ENCODE data around the gene OVAAL.

OVAAL gene

GRCh38 chr1:180606155-180606554 lies 47.4 kb downstream of the OVAAL start:
- Histone ChIP-seq H3K9me3 (replicated peaks; ENCODE audit: insufficient read depth, low read length) (no peaks in the 10 kb centered on the region), H3K36me3 (replicated peaks; ENCODE audit: insufficient read depth, low read length) (no peaks in the 10 kb centered on the region), H3F3A (ENCODE audit: insufficient read depth, low read length) (no peaks in the 10 kb centered on the region), H3K9me2 (replicated peaks; ENCODE audit: insufficient read depth, low read length) (no peaks in the 10 kb centered on the region), H3K4me2 (ENCODE audit: low read depth, low read length) (no peak overlapping the region), H3K9ac (ENCODE audit: low read length) (no peak overlapping the region), H3K27me3 (replicated peaks; ENCODE audit: insufficient read depth, low read length) (no peaks in the 10 kb centered on the region), H3K4me3 (ENCODE audit: low read length) (no peak overlapping the region), H3K27ac (ENCODE audit: low read length) (no peak overlapping the region), H3K4me1 (ENCODE audit: low read length) (no peaks in the 10 kb centered on the region), H4K20me1 (ENCODE audit: insufficient read depth, low read length) (no peaks in the 10 kb centered on the region), H3K79me2 (ENCODE audit: low read length) (no peaks in the 10 kb centered on the region), H2AFZ (ENCODE audit: low read length) (no peak overlapping the region)
- TF ChIP-seq EZH2phosphoT487 (IDR thresholded peaks at IDR 0.05; ENCODE audit: low read length) (no peak), EZH2 (optimal IDR thresholded peaks at IDR 0.05; ENCODE audit: low read depth, low read length) (no peak)
- TF ChIP-seq, protein P1, sequence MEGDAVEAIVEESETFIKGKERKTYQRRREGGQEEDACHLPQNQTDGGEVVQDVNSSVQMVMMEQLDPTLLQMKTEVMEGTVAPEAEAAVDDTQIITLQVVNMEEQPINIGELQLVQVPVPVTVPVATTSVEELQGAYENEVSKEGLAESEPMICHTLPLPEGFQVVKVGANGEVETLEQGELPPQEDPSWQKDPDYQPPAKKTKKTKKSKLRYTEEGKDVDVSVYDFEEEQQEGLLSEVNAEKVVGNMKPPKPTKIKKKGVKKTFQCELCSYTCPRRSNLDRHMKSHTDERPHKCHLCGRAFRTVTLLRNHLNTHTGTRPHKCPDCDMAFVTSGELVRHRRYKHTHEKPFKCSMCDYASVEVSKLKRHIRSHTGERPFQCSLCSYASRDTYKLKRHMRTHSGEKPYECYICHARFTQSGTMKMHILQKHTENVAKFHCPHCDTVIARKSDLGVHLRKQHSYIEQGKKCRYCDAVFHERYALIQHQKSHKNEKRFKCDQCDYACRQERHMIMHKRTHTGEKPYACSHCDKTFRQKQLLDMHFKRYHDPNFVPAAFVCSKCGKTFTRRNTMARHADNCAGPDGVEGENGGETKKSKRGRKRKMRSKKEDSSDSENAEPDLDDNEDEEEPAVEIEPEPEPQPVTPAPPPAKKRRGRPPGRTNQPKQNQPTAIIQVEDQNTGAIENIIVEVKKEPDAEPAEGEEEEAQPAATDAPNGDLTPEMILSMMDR (IDR thresholded peaks at IDR 0.05; ENCODE audit: low read length), result no peak
- DNase-seq, result no peak

GRCh38 chr1:180609643-180610555 lies 51.1 kb downstream of the OVAAL start:
- no peak overlapping the region for H3K27ac ChIP-seq (ENCODE audit: low read length)
- 0 out of 2 replicates have a peak overlapping the region, but pooled peaks have one; percentile 0 for H2AFZ ChIP-seq (ENCODE audit: low read length)
- no peak overlapping the region for H3K4me3 ChIP-seq (ENCODE audit: low read length)
- no peak overlapping the region for H3K9ac ChIP-seq (ENCODE audit: low read length)
- no peaks in the 10 kb centered on the region for H3K4me1 ChIP-seq (ENCODE audit: low read length)
- no peaks in the 10 kb centered on the region for H3K36me3 ChIP-seq (replicated peaks; ENCODE audit: insufficient read depth, low read length)
- no peaks in the 10 kb centered on the region for H3K9me2 ChIP-seq (replicated peaks; ENCODE audit: insufficient read depth, low read length)
- no peaks in the 10 kb centered on the region for H3K27me3 ChIP-seq (replicated peaks; ENCODE audit: insufficient read depth, low read length)
- no peak for DNase-seq
- H4K20me1 ChIP-seq (ENCODE audit: insufficient read depth, low read length), result no peaks in the 10 kb centered on the region
- H3K79me2 ChIP-seq (ENCODE audit: low read length), result no peaks in the 10 kb centered on the region
- TF ChIP-seq, protein P1 (IDR thresholded peaks at IDR 0.05; ENCODE audit: low read length), result no peak
- TF ChIP-seq EZH2phosphoT487 (IDR thresholded peaks at IDR 0.05; ENCODE audit: low read length) (no peak), EZH2 (optimal IDR thresholded peaks at IDR 0.05; ENCODE audit: low read depth, low read length) (no peak)
- no peaks in the 10 kb centered on the region for H3K9me3 ChIP-seq (replicated peaks; ENCODE audit: insufficient read depth, low read length)
- H3F3A ChIP-seq (ENCODE audit: insufficient read depth, low read length), result no peaks in the 10 kb centered on the region
- no peak overlapping the region for H3K4me2 ChIP-seq (ENCODE audit: low read depth, low read length)

- no peak overlapping the region for H3K4me3 ChIP-seq (ENCODE audit: low read length)
- no peaks in the 10 kb centered on the region for H3K9me3 ChIP-seq (replicated peaks; ENCODE audit: insufficient read depth, low read length)
- H3K9me2 ChIP-seq (replicated peaks; ENCODE audit: insufficient read depth, low read length), result no peaks in the 10 kb centered on the region
- no peak overlapping the region for H2AFZ ChIP-seq (ENCODE audit: low read length)
- no peaks in the 10 kb centered on the region for H4K20me1 ChIP-seq (ENCODE audit: insufficient read depth, low read length)
- H3K4me2 ChIP-seq (ENCODE audit: low read depth, low read length), result no peak overlapping the region
- H3K79me2 ChIP-seq (ENCODE audit: low read length), result no peaks in the 10 kb centered on the region
- no peak overlapping the region for H3K27ac ChIP-seq (ENCODE audit: low read length)
- H3K9ac ChIP-seq (ENCODE audit: low read length), result no peak overlapping the region
- TF ChIP-seq EZH2 (optimal IDR thresholded peaks at IDR 0.05; ENCODE audit: low read depth, low read length) (no peak), EZH2phosphoT487 (IDR thresholded peaks at IDR 0.05; ENCODE audit: low read length) (no peak)
- TF ChIP-seq, protein P1 (IDR thresholded peaks at IDR 0.05; ENCODE audit: low read length), result no peak
- no peaks in the 10 kb centered on the region for H3K36me3 ChIP-seq (replicated peaks; ENCODE audit: insufficient read depth, low read length)
- H3F3A ChIP-seq (ENCODE audit: insufficient read depth, low read length), result no peaks in the 10 kb centered on the region
- H3K4me1 ChIP-seq (ENCODE audit: low read length), result no peaks in the 10 kb centered on the region
- H3K27me3 ChIP-seq (replicated peaks; ENCODE audit: insufficient read depth, low read length), result no peaks in the 10 kb centered on the region
- no peak for DNase-seq
Observed at GRCh38 chr1:180610556-180611015, 51.8 kb downstream of the OVAAL start.
